SIG-M5 (cell line): ENCODE measurements around the gene KLHL30.

Experiments used
- DNase-seq: peaks from one replicate; lab custom pipeline; 2025; lab: John Stamatoyannopoulos, UW

Gene KLHL30

DNA sequence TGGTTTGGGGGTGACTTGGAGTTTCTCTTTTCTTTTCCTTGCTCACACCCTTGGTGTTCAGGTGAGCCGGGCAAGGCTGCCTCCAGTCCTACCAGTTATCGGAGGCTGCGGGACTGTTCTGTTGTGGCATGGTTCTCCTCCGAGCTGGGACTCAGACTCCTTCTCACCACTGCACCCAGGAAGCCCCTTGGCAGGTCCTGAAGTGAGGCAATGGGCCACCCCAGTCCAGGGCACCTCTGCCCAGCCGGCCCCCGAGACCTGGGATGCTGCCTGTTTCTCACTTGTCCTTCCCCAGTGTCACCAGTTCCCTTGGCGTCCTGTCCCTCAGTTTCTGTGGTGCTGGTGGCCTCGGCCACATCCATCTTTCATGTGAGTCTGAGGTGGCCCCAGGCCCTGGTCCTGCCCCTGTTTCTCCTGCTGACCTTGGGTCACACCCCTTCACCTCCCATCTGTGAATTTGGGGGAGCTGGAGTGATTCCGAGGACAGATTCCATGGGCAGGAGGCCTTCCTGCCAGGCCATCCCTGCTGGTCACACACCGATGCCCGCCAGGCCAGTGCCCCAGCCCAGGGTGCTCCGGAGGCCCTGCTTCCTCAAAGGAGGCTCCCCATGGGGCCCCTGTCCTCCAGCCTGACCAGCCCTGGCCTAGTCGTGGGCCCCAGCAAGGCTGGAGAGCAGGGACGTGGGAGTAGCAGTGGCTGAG, 6.6 kb upstream of the KLHL30 start:
- DNase-seq, result no peak

DNA sequence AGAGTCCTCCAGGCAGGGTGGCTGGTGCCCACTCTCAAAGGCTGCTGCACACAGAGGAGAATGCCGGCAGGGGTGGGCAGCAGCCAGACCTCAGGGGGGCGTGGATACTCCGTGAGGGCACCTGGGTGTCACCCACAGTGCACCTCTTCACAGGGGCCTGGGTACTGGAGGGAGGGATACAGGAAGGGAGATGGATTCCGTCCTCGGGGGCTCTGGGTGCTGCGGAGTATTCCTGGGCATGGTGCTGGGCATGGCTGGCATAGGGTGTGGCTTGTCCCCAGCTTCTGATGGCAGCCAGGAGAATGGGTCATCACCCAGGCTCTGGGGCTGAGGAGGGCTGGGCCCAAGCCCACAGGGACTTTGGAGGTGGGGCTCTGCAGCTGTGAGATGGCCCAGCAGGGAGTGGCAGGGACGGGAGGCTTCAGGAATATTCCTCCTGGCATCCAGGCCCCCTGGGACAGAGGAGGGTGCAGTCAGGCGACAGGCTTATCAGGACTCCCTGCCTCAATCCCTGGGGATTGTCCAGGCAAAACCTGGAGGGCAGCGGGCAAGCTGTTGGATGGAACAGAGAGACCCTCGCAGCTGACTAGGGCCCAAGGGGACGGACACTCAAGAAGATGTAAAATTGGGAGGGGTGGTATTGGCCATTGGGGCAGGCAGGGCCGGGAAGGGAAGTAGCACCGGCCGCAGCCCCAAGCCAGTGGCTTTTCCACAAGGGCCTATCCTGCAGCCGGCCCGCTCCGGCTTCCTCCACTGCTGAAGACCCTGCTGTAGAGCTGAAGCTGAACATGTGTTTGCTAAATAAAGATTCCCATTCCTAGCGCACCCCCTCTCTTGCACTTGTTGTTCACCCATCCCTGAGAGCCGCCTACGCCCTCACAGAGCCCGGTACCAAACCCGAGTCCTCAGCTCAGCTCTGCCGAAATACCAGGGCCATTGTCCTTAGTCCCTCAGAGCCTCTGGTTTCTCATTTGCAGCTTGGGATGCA, 5.7 kb upstream of the KLHL30 start:
- no peak for DNase-seq

DNA sequence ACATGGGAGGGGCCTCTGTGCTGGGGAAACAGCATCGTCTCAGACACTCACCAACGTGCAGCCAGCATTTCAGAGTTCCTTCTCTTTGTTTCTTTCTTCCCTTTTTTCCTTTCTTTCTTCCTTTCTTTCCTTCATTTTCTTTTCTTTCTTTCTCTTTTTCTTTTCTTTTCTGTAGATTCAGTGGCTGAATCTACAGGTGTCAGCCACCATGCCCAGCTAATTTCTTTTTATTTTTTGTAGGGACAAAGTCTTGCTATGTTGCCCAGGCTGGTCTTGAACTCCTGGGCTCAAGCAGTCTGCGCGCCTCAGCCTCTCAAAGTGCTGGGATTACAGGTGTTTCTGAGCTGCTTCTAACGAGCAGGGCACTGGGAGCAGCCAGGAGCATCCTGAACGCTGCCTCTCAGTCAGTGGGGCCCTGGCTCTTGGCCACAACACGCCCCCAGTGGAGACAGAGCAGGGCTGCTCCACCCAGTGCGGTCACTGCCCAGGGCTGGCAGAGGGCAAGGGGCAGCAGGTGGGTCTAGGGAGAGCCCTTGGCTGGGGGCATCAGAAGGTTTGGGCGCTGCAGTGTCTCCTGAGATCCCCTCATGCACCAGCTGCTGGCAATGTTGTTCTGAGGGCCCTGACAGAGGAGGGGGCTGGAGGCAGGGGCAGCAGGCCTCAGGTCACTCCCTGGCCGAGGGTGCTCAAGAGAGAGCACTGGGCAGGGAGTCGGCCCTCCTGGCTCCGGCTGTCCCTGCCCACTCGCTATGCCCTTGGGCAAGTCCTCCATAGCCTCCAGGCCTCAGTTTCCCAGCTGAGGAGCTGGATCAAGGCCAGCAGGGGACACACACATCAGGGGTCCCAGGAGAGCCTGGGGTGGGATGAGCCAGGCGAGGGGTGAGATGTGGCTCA, 4.7 kb upstream of the KLHL30 start:
- DNase-seq, result no peak

DNA sequence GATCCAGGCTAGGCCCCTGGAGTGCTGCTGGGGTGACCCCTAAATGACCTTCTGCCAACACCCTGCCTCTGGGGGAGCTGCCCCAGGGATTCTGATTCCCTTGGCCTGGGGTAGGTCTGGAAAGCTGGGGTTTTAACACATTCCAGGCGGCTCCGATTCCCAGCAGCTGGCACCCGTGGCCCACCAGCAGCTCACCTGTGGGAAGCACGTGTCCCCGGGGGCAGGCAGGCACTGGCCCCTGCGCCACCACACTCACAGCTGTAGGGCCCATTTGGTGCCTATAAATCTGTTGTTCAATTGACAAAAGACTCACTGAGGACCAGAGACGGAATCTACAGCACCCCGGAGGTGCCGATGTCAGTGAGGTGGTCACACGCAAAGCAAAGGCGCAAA, 4.1 kb upstream of the KLHL30 start:
- DNase-seq, result no peak

DNA sequence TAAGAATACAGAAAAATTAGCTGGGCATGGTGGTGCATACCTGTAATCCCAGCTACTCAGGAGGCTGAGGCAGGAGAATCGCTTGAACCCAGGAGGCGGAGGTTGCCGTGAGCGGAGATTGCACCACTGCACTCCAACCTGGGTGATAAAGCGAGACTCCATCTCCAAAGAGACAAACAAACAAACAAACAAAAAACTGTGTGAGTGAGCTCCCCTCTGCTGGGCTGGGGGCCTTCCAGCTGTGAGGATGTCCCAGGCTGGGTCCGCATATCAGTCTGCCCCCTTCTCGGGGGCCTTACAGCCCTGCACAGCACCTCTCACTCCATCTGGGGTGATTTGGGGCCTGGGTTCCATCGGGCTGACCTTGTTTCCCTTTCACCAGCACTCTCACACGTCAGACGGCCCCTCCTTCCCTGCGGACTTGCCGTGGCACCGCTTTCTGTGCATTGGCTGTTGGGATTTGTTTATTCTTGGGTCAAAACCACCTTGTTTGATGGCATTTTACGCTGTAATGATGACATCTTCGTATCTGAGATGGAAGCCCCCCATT, 2.8 kb upstream of the KLHL30 start:
- DNase-seq, result no peak

DNA sequence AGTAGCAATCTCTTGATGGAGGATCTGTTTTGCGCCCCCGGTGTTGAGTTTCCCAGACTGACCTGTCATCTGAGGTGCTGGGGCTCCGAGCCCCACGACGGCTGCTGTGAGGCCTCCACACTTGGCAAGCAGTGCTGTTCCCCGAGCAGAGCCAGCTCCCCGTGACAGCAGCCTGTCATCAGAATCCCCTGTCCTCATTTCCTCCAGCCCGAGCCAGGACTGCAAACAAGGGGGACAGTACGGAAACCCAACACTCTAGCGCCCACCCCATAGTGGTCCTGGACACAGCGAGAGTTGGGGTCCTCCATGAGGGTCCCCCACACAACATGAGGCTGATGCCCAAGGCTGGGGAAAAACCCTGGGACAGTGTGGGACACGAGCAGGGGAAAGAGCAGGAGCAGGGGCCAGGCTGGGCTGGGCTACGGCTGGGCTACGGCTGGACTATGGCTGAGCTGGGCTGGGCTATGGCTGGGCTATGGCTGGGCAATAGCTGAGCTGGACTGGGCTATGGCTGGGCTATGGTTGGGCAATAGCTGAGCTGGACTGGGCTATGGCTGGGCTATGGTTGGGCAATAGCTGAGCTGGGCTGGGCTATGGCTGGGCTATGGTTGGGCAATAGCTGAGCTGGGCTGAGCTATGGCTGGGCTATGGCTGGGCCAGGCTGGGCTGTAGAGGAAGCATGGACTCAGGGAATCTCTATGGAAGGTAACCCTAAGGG, 1.5 kb upstream of the KLHL30 start:
- DNase-seq, result no peak

DNA sequence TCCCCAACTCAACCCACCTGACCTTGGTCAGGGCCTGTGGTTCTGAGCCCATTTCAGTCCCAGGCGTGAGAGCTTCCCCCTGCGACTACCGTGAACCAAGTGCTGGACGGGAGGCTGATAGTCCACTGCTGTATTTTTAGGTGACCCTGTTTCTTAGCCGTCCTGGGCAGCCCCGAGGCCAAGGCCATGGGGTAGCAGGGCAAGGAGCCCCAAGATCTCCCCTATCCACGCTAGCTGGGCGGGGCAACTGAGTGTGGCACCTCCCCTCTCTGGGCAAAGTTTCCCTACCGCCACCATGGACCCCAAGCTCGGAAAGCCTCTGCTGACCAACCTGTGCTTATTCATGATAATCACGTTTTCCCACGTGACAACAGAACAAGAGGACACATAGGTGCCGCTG, 583 bp upstream of the KLHL30 start:
- no peak for DNase-seq

DNA sequence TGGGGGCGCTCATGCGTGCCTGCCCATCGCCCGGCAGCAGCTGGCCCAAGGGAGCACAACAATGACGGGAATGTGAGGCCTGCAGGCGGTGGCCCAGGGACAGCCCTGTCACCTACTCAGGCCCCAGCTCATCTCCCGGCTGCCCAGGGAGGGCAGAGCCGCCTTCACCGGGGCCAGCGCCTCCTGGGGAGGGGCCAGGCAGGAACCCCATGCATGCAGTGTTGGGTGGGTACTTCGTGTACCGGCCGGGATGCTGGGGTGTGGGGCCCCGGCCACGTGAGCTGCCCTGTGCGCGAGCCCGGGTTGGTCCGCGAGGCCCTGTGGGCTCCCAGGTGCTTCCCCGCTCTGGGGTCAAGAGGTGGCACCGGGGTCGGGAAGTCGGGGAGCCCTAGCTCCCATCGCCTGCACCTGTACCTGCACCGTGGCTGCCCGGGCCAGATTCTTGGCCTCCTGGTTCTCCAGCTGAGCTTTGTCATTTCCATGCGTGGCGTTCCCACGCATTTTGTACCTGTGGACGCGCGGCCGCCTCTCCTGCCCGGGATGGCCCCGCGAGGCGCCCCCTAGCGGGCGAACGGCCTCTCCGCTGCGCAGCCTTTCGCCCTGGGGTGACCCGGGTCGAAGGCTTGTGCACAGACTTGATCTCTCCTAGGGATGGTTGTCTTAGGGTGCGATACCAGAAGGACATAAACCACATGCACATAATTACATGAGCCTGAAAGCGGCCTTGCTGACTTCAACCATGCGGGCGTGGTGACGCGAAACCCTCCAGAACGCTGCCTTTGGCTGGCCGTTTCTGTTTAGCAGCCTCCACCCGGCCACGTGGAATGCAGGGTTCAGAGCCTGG, 950 bp downstream of the KLHL30 start:
- no peak for DNase-seq

DNA sequence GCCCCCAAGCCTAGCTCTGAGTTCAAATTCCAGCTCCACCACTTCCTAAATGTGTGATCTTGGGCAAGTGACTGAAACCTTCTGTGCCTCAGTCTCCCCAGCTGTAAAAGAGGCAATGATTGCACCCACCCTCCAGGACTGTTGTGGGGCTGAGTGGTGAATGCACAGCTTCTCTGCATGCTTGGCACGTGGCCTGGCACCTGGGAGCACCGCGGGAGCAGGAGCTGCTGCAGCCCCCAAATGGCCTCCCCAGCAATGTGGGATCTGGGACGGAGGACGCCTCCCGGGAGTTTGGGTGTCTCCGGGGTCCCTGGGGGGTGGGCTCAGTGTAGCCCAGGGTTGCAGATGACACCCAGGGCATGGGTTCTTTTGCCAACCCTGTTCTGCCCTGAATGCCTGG, 1.6 kb downstream of the KLHL30 start:
- no peak for DNase-seq

DNA sequence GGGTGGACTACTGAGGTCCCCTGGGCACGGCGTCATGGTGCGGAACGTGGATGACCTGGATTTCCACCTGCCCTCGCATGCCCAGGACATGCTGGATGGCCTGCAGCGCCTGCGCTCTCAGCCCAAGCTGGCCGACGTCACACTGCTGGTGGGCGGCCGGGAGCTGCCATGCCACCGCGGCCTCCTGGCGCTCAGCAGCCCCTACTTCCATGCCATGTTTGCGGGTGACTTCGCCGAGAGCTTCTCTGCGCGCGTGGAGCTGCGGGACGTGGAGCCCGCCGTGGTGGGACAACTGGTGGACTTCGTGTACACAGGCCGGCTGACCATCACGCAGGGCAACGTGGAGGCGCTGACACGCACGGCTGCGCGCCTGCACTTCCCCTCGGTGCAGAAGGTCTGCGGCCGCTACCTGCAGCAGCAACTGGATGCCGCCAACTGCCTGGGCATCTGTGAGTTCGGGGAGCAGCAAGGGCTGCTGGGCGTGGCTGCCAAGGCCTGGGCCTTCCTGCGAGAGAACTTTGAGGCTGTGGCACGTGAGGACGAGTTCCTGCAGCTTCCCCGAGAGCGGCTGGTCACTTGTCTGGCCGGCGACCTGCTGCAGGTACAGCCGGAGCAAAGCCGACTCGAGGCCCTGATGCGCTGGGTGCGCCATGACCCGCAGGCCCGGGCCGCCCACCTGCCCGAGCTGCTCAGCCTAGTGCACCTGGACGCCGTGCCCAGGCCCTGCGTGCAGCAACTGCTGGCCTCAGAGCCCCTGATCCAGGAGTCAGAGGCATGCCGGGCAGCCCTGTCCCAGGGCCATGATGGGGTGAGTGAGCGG, 2.5 kb downstream of the KLHL30 start:
- DNase-seq, result no peak

DNA sequence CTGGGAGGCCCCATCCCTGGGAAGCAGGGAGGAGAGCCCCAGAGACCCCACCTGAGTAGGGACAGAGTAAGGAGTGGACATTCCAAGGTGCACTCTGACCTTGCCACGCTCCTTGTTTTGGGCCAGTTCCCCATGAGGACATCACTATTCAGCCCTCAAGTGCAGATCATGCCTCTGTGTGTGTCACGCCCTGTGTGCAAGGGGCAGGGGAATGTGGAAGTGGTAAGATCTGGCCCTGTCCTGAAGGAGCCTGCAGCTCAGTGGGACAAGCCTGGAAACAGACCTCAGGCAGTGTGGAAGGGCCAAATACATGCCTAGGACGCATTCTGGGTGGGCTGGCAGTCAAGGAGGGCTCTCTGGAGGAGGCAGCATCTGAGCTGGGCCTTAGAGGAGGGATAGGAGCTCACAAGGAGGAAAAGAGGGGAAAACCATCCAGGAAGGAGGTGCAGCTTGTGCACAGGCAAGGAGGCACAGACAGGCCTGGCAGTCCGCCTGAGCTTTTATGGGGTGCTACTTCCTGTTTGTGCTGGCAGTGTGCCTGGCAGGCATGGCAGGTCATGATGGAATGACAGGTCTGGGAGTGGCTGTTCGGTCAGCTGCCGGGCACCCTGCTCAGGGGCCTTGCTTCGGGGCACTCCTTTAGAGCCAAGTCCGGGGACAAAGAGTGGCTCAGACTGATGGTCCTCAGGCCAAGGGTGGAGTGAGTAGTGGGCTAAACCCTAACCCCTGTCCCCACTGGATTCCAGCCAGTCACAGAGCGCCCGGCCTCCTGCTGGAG, 3.3 kb downstream of the KLHL30 start:
- no peak for DNase-seq

DNA sequence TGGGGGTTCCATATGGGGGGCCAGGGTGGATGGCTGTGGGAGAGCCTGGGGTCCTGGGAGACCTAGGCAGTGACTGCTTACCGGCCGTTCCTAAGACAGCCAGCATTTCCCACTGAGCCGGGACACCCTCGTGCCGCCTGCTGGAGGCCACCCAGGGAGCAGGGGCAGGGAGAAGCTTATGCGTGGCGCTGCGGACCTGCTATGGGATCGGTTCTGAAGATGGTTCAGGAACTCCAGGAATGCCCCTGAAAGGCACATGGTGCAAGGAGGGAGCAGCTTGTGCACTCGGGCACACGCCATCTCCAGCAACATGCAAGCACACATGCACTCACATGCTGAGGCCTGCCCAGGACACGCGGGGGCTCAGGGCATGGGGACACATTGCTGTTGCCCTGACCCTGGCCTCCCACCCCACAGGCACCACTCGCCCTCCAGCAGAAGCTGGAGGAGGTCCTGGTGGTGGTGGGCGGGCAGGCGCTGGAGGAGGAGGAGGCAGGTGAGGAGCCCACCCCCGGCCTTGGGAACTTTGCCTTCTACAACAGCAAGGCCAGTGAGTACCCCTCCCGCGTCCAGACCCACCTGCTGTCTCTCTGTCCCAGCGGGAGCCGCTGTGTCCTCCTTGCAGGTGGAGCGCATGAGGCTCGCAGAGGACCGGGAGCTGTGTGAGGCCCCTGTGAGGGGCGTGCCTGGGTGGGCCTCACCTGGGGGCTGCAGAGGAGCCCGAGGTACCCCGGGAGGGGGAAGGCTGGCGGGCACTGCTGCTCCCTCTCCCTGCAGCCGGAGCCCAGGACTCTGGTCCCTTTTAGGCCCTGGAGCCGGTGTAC, 4.1 kb downstream of the KLHL30 start:
- DNase-seq, result no peak

DNA sequence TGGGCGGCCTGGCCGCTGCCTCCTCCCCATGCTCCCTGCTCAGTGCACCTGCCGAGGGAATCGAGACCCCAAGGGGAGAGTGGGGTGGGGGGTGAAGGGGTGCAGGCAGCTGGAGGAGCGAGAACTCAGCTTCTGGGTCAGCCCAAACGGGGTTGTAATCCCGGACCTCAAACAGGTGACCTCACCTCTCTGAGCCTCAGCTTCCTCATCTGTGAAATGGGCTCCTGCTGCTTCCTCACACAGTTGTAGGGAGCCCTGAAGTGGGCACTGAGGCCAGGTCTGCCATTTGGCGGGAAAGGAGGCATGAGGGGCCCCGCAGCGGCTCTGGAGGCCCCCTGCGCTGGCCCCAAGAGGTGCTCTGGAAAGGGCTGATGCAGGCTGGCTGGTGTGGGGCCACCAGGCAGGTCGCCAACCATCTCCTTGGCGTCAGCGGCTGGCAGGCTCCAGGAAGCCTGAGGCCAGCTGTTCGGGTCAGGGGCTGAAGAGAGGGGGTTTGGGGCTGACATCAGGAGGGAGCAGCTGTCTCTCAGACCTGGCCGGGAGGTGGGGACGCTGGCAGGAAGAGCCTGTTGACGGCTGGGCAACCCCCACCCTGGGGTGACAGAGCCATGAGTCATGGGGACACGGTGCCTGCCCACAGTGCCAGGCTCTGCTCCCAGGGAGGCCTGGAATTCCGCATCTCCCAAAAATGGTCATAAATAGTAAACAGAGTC, 4.9 kb downstream of the KLHL30 start:
- no peak for DNase-seq

DNA sequence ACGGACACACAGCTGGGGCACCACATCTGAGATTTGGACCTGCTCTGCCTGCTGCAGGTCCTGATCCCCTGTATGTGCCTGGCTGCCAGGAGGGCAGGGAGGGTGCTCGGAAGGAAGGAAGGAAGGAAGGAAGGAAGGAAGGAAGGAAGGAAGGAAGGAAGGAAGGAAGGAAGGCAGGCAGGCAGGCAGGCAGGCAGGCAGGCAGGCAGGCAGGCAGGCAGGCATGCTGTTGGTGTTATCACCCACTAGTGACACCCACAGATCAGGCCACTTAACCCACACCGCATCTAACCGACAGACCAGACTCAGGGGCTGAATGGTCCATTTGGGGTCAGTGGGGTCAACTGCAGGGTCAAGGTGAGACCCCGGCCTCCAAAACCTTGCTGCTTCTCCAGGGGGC, 5.8 kb downstream of the KLHL30 start:
- DNase-seq, result no peak

DNA sequence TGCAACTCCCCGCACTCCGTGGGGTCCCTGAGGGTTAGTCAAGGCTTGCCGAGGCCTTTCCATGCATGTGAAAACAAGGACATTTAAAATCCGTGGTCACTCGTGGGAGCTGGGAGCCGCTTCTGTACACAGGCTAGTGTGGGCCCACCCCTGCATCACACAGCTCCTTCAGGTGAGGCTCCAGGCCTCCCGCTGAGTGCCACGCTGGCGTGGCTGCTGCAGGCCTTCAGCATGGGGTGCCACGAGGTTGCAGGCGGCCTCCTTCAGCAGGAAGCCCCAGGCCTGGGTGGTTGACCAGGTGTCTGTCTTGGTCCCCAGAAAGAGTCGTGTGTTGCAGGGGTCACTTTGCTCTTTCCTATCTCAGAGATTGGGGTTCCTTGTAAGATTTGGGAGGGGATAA, 6.6 kb downstream of the KLHL30 start:
- no peak for DNase-seq

DNA sequence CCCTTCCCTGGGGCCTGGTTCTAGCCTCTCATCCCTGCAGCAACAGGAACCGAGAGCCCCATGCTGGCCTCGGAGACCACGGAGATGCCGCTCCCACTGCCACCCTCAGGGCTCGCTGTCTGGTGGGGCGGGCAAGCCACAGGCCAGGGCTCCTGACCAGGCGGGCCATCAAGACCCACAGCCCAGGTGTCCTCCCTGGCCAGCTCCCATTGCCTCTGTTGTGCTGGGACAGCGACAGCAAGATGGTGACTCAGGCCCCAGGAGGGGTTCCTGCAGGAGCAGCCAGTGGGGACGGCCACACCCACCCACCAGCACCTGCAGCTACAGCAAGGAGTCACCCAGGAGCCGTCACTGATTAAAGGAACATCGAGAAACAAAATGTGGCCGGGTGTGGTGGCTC, 7.4 kb downstream of the KLHL30 start:
- no peak for DNase-seq

DNA sequence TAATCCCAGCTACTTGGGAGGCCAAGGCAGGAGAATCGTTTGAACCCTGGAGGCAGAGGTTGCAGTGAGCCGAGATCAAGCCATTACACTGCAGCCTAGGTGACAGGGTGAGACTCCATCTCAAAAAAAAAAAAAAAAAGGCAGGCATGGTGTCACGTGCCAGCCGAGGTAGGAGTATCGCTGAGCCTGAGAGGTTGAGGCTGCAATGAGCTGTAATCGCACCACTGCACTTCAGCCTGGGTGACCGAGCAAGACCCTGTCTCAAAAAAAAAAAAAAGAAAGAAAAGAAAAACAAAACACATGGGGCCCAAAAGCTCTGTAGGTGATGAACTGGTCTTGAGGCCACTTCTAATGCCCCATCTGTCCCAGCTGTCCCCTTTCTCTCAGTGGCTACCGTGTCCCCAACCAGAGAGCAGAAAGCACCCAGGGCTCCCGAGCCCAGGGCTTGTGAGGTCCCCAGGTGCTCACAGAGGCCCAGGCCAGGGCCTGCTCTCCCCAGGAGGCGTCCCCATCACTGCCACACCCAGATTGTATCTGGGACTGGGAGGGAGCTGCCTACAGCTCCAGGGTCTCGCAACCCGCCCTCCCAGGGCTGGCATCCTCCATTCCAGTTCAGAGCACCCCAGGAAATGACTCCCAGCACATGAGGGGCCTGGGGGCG, 8.5 kb downstream of the KLHL30 start:
- no peak for DNase-seq
